ENCODE results near the gene NKPD1. TPM values are rescaled to one million over a fixed set of nuclear protein-coding genes. Genes with fewer than 3 reads are reported as not detected.

Gene NKPD1
- polyA plus RNA-seq, 1 of the 3 experiments (the other 2 are of a cell fraction), result 0.12 TPM

GRCh38 chr19:45172173-45172572, 11.4 kb upstream of the NKPD1 start:
- ChIA-PET CTCF (no interaction called here), POLR2A (no interaction called here)
- H2AFZ ChIP-seq (ENCODE audit: low read depth), result no peak overlapping the region
- H3K9ac ChIP-seq, result no peak overlapping the region
- H3K4me2 ChIP-seq, result no peak overlapping the region
- WGBS (ENCODE audit: low lambda C conversion rate), result 42% methylated on average over 2 of the region's 4 CpGs
- no peaks in the 10 kb centered on the region for H4K20me1 ChIP-seq (ENCODE audit: insufficient read depth)
- H3K4me1 ChIP-seq (ENCODE audit: control insufficient read depth in 1 of 2, insufficient read depth in 2 of 2, low read depth in 1 of 2, low read length in 1 of 2), result peaks cover 0 to 2% of the 10 kb centered on the region in 2 experiments; a peak in 1 of 4 replicates
- H3K27ac ChIP-seq (ENCODE audit: low read depth in 2 of 2, low read length in 1 of 2), result no peak overlapping the region
- no peaks in the 10 kb centered on the region for H3K9me3 ChIP-seq
- H3K79me2 ChIP-seq (ENCODE audit: insufficient read depth), result peaks cover 6% of the 10 kb centered on the region; the same call in 1 of the 2 replicates
- H3F3A ChIP-seq (replicated peaks; ENCODE audit: insufficient read depth), result no peaks in the 10 kb centered on the region
- no peak overlapping the region for H3K4me3 ChIP-seq (ENCODE audit: low read depth in 2 of 2, low read length in 1 of 2)
- no peaks in the 10 kb centered on the region for H3K36me3 ChIP-seq (replicated peaks in 1 of 2; ENCODE audit: control insufficient read depth in 1 of 2, insufficient read depth in 2 of 2, low read length in 1 of 2)
- DNase-seq, result no peak
- no peaks in the 10 kb centered on the region for H3K9me2 ChIP-seq
- no peaks in the 10 kb centered on the region for H3K27me3 ChIP-seq (ENCODE audit: insufficient read depth)
- TF ChIP-seq RCOR1 (IDR thresholded peaks at IDR 0.05; ENCODE audit: low read length) (no peak), ELF1 (IDR thresholded peaks at IDR 0.05) (no peak), RFX5 (IDR thresholded peaks at IDR 0.05; ENCODE audit: low read length) (no peak), FOSL2 (IDR thresholded peaks at IDR 0.05; ENCODE audit: borderline replicate concordance, low read depth) (no peak), NRF1 (IDR thresholded peaks at IDR 0.05; ENCODE audit: low read depth, low read length) (no peak), RXRA (IDR thresholded peaks at IDR 0.05; ENCODE audit: borderline replicate concordance, low read depth) (no peak), GABPA (IDR thresholded peaks at IDR 0.05; ENCODE audit: low read depth) (no peak), FOXJ3 (CRISPR knock-in tag; IDR thresholded peaks at IDR 0.05) (no peak), FOXM1 (IDR thresholded peaks at IDR 0.05; ENCODE audit: low read depth) (no peak), USF2 (IDR thresholded peaks at IDR 0.05; ENCODE audit: borderline replicate concordance, low read depth, low read length) (no peak), TCF12 (IDR thresholded peaks at IDR 0.05) (no peak), SMC3 (IDR thresholded peaks at IDR 0.05; ENCODE audit: low read depth, low read length) (no peak)

- Histone ChIP-seq H3K9me2 (no peaks in the 10 kb centered on the region), H3K36me3 (replicated peaks in 1 of 2; ENCODE audit: control insufficient read depth in 1 of 2, insufficient read depth in 2 of 2, low read length in 1 of 2) (no peaks in the 10 kb centered on the region), H3K4me1 (ENCODE audit: control insufficient read depth in 1 of 2, insufficient read depth in 2 of 2, low read depth in 1 of 2, low read length in 1 of 2) (no peaks in the 10 kb centered on the region), H3F3A (replicated peaks; ENCODE audit: insufficient read depth) (no peaks in the 10 kb centered on the region), H3K4me2 (no peak overlapping the region), H3K4me3 (ENCODE audit: low read depth in 2 of 2, low read length in 1 of 2) (no peak overlapping the region), H4K20me1 (ENCODE audit: insufficient read depth) (no peaks in the 10 kb centered on the region), H2AFZ (ENCODE audit: low read depth) (no peak overlapping the region), H3K27ac (ENCODE audit: low read depth in 2 of 2, low read length in 1 of 2) (no peak overlapping the region), H3K9ac (no peak overlapping the region), H3K9me3 (no peaks in the 10 kb centered on the region), H3K27me3 (ENCODE audit: insufficient read depth) (no peaks in the 10 kb centered on the region), H3K79me2 (ENCODE audit: insufficient read depth) (no peaks in the 10 kb centered on the region)
- CTCF ChIA-PET, result interaction anchor here (0.5 kb wide), 1 partner anchor 281 kb away, joined by 3 read pairs; no protein-coding TSS in a partner anchor
- TF ChIP-seq EZH2phosphoT487 (IDR thresholded peaks at IDR 0.05; ENCODE audit: borderline replicate concordance, low read depth) (no peak), GABPA (IDR thresholded peaks at IDR 0.05; ENCODE audit: low read depth) (no peak), RCOR1 (IDR thresholded peaks at IDR 0.05; ENCODE audit: low read length) (no peak), YY1 (IDR thresholded peaks at IDR 0.05; ENCODE audit: low read depth) (no peak), MEF2A (IDR thresholded peaks at IDR 0.05; ENCODE audit: borderline replicate concordance, low read depth) (no peak), SMC3 (IDR thresholded peaks at IDR 0.05; ENCODE audit: low read depth, low read length) (no peak), REST (IDR thresholded peaks at IDR 0.05; ENCODE audit: low read depth, low read length) (no peak), RFX5 (IDR thresholded peaks at IDR 0.05; ENCODE audit: low read length) (no peak)
- POLR2A ChIA-PET, result no interaction called here
- DNase-seq, result no peak
- 70% methylated on average over 7 of the region's 7 CpGs for WGBS (ENCODE audit: low lambda C conversion rate)
Measured at GRCh38 chr19:45171211-45171623, 10.4 kb upstream of the NKPD1 start.
